Hepatocyte (in vitro differentiated cells): ENCODE measurements around the gene PDZD7. TPM values are rescaled to one million over a fixed set of nuclear protein-coding genes. Genes with fewer than 3 reads are reported as not detected.

Experiments used
- DNase-seq: peaks from one replicate; pipeline ENCODE4 v3.0.0-alpha.2; 2016; ENCODE audit warnings: low spot score
- H2AFZ ChIP-seq: fragments of 200-600 bp; sonication (generic); 2 replicates; pipeline ENCODE4 v1.6.0; 2016; ENCODE audit warnings: antibody characterized with exemption, mild to moderate bottlenecking
- H3K27ac ChIP-seq: fragments of 200-600 bp; sonication (generic); 2 replicates; pipeline ENCODE4 v1.5.1; 2016; ENCODE audit warnings: mild to moderate bottlenecking
- H3K27me3 ChIP-seq: fragments of 200-600 bp; sonication (generic); 2 replicates; pipeline ENCODE4 v1.6.1; 2016
- H3K36me3 ChIP-seq: fragments of 200-600 bp; sonication (generic); replicated peaks from 2 replicates; pipeline ENCODE4 v1.5.1; 2016; ENCODE audit warnings: low read depth; ENCODE audit not compliant: insufficient read depth
- H3K4me1 ChIP-seq: fragments of 200-600 bp; sonication (generic); 2 replicates; pipeline ENCODE4 v1.5.1; 2016; ENCODE audit warnings: mild to moderate bottlenecking, moderate library complexity; ENCODE audit not compliant: insufficient read depth
- H3K4me2 ChIP-seq: fragments of 200-600 bp; sonication (generic); 2 replicates; pipeline ENCODE4 v1.6.0; 2016
- H3K4me3 ChIP-seq: fragments of 200-600 bp; sonication (generic); 2 replicates; pipeline ENCODE4 v1.5.1; 2016; ENCODE audit warnings: mild to moderate bottlenecking
- H3K79me2 ChIP-seq: fragments of 200-600 bp; sonication (generic); 2 replicates; pipeline ENCODE4 v1.6.0; 2017; ENCODE audit warnings: mild to moderate bottlenecking
- H3K9me2 ChIP-seq: fragments of 200-600 bp; sonication (generic); replicated peaks from 2 replicates; pipeline ENCODE4 v1.6.0; 2017; ENCODE audit warnings: mild to moderate bottlenecking; ENCODE audit not compliant: insufficient read depth
- H3K9me3 ChIP-seq: fragments of 200-600 bp; sonication (generic); 2 replicates; pipeline ENCODE4 v1.5.1; 2016; ENCODE audit warnings: low read depth, mild to moderate bottlenecking
- H4K20me1 ChIP-seq: fragments of 200-600 bp; sonication (generic); 2 replicates; pipeline ENCODE4 v1.6.0; 2016; ENCODE audit warnings: mild to moderate bottlenecking; ENCODE audit not compliant: insufficient read depth, poor library complexity, severe bottlenecking
- EZH2 ChIP-seq: fragments of 200-600 bp; sonication (generic); IDR thresholded peaks from 2 replicates; pipeline ENCODE4 v1.6.1; 2016; ENCODE audit warnings: antibody characterized with exemption, mild to moderate bottlenecking, borderline replicate concordance
- EZH2phosphoT487 ChIP-seq: fragments of 200-600 bp; sonication (generic); IDR thresholded peaks from one replicate; pipeline ENCODE4 v1.6.1; 2018; ENCODE audit warnings: antibody characterized with exemption, mild to moderate bottlenecking, low read depth, moderate library complexity; ENCODE audit not compliant: unreplicated experiment, severe bottlenecking
- WGBS: methylation state at CpG from one replicate; pipeline ENCODE4 v1.1.6; 2016; ENCODE audit warnings: low lambda C conversion rate; ENCODE audit errors: missing lambda C conversion rate; 5-methylcytosine and 5-hydroxymethylcytosine counted together
- polyA plus RNA-seq: library from polyadenylated mRNA; unstranded; fragments of >200 nt; fragmentation: Nextera tagmentation; extraction: Ambion mirVana; gene quantifications from 2 replicates; pipeline ENCODE4 v1.2.1, GENCODE V29; 2016
- total RNA-seq: library from RNA; depleted of rRNA; stranded (reverse); fragments of >200 nt; gene quantifications from 2 replicates; pipeline ENCODE4 v1.2.3, GENCODE V29; 2014
- TF ChIP-seq, protein P1 (sequence below): fragments of 200-600 bp; sonication (generic); IDR thresholded peaks from 2 replicates; pipeline ENCODE4 v1.5.1; 2016; ENCODE audit warnings: antibody characterized with exemption, mild to moderate bottlenecking; ENCODE audit not compliant: poor library complexity

Gene PDZD7
- total RNA-seq (2.5 and 6.0 TPM in 2 replicates), polyA plus RNA-seq (8.4 and 10.5 TPM in 2 replicates)

DNA sequence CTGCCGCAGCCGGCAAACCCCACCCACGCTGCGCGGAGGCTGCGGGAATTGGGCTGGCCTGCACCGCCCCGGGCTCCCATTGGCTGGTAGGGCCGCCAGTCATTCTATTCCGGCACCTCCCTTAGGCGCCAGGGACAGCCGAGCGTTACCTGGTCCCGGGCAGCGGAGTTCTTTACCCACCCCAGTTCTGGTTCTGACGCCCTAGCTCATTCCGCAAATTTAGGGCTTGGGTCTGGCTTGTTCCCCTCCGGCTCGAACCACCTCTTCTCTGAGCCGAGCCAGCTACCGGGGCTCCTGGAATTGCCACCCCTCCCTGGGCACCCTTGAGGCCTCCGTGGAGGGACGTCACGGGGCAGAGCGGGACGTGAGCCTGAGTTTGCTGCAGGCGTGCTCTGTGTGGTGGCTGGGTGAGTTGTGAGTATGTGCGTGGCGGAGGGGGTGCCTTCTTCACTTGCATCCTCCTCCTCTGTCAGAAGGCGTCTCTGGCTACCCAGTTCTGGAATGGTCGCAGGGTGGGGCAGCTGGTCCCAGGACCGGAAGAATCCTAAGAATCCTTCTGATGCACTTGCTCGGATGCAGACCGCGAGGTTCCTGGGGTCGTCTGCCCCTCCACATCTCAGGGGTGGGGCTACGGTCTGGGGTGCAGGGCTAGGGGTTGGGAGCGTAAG is at the start of gene PDZD7, which contains the start of gene SFXN3:
Gene PDZD7, minus strand, starts transcription at position 2 of the 668 bp plus-strand sequence. CDS start 910 bp downstream, outside the sequence.
Gene SFXN3, plus strand, starts transcription at position 107 of the 668 bp plus-strand sequence. CDS start 3,461 bp downstream, outside the sequence.
- H2AFZ ChIP-seq: peak within 1 kb of the TSS; percentile 61
- 2% methylated on average over 37 of the region's 38 CpGs for WGBS
- H3K79me2 ChIP-seq: peaks cover 16% of the 10 kb centered on the region
- H3K4me3 ChIP-seq: peak within 1 kb of the TSS; percentile 38
- peak within 1 kb of the TSS; percentile 94 for H3K4me2 ChIP-seq
- no peaks in the 10 kb centered on the region for H4K20me1 ChIP-seq
- H3K27me3 ChIP-seq: no peaks in the 10 kb centered on the region
- H3K9me2 ChIP-seq: no peaks in the 10 kb centered on the region
- no peaks in the 10 kb centered on the region for H3K36me3 ChIP-seq
- no peak for TF ChIP-seq EZH2phosphoT487
- TF ChIP-seq EZH2: no peak
- TF ChIP-seq, protein P1, sequence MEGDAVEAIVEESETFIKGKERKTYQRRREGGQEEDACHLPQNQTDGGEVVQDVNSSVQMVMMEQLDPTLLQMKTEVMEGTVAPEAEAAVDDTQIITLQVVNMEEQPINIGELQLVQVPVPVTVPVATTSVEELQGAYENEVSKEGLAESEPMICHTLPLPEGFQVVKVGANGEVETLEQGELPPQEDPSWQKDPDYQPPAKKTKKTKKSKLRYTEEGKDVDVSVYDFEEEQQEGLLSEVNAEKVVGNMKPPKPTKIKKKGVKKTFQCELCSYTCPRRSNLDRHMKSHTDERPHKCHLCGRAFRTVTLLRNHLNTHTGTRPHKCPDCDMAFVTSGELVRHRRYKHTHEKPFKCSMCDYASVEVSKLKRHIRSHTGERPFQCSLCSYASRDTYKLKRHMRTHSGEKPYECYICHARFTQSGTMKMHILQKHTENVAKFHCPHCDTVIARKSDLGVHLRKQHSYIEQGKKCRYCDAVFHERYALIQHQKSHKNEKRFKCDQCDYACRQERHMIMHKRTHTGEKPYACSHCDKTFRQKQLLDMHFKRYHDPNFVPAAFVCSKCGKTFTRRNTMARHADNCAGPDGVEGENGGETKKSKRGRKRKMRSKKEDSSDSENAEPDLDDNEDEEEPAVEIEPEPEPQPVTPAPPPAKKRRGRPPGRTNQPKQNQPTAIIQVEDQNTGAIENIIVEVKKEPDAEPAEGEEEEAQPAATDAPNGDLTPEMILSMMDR: no peak
- peak; percentile 95 for DNase-seq
- H3K4me1 ChIP-seq: peaks cover 44% of the 10 kb centered on the region
- peak within 1 kb of the TSS; percentile 99 for H3K27ac ChIP-seq
- no peaks in the 10 kb centered on the region for H3K9me3 ChIP-seq

DNA sequence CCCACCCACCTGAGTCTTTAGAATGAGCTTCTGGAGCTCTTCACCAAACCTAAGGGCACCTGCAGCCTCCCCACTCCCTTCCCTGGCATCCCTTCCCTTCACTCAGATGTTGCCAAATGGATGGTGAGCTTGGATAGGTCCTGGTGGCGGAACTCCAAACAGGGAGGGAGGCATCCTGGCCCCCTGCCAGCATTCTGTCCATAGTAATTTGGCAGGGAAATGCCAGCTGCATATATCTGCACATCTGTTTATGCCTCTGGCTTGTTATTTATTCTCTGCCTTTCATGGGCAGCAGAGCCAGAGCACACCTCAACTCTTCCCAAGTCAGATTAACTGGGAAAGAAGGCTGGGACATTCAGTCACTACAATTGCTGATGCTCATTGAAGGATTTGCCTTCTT is 48.9 kb upstream of the PDZD7 start:
- H3K4me1 ChIP-seq: no peaks in the 10 kb centered on the region
- no peaks in the 10 kb centered on the region for H3K79me2 ChIP-seq
- no peak overlapping the region for H3K4me3 ChIP-seq
- peaks cover 67% of the 10 kb centered on the region for H3K27me3 ChIP-seq
- no peaks in the 10 kb centered on the region for H3K36me3 ChIP-seq
- no peak for DNase-seq
- no peak overlapping the region for H3K27ac ChIP-seq
- no peaks in the 10 kb centered on the region for H3K9me2 ChIP-seq
- no peak overlapping the region for H3K4me2 ChIP-seq
- no peaks in the 10 kb centered on the region for H4K20me1 ChIP-seq
- H2AFZ ChIP-seq: no peak overlapping the region
- no peaks in the 10 kb centered on the region for H3K9me3 ChIP-seq
- 68% methylated on average over 1 of the region's 1 CpG for WGBS
- TF ChIP-seq, protein P1: no peak
- no peak for TF ChIP-seq EZH2
- TF ChIP-seq EZH2phosphoT487: no peak

DNA sequence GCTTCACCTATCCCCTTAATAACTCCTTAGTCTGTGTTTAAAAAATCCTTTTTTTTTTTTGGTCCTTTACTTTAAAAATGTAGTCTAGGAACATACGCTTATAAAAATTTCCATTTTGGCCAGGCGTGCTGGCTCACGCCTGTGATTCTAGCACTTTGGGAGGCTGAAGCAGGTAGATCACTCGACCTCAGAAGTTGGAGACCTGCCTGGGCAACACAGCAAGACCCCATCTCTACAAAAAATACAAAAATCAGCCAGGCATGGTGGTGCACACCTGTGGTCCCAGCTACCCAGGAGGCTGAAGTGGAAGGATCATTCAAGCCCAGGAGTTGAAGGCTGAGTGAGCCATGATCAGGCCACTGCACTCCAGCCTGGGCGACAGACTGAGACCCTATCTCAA is 45.7 kb upstream of the PDZD7 start:
- H4K20me1 ChIP-seq: no peaks in the 10 kb centered on the region
- TF ChIP-seq EZH2: no peak
- no peak for TF ChIP-seq EZH2phosphoT487
- TF ChIP-seq, protein P1: no peak
- no peak overlapping the region for H2AFZ ChIP-seq
- no peak for DNase-seq
- no peak overlapping the region for H3K27ac ChIP-seq
- no peaks in the 10 kb centered on the region for H3K79me2 ChIP-seq
- WGBS: 85% methylated on average over 5 of the region's 5 CpGs
- H3K27me3 ChIP-seq: peaks cover 76% of the 10 kb centered on the region
- H3K4me1 ChIP-seq: no peaks in the 10 kb centered on the region
- H3K9me3 ChIP-seq: no peaks in the 10 kb centered on the region
- no peaks in the 10 kb centered on the region for H3K9me2 ChIP-seq
- H3K4me2 ChIP-seq: no peak overlapping the region
- no peaks in the 10 kb centered on the region for H3K36me3 ChIP-seq
- H3K4me3 ChIP-seq: no peak overlapping the region
